GM21717 (cell line): Measurements from ENCODE around the gene PLD5.
"Not testable (repeated sequence)": the region's sequence is repeated elsewhere in the genome, so short reads cannot be mapped to it uniquely, and the experiment has no call there.

Experiments
- ATAC-seq: cut with Tn5 transposase; IDR thresholded peaks from one replicate; pipeline ENCODE4 v1.9.1; 2021; ENCODE audit warnings: mild to moderate bottlenecking, moderate library complexity; ENCODE audit not compliant: unreplicated experiment

PLD5 gene

GRCh38 chr1:242081446-242081845 lies 443.1 kb downstream of the PLD5 start:
- ATAC-seq, result no peak

- ATAC-seq, result no peak
Observed at GRCh38 chr1:242065813-242066212, 458.7 kb downstream of the PLD5 start.

- ATAC-seq, result no peak
Observed at GRCh38 chr1:242062271-242062670, 462.2 kb downstream of the PLD5 start.

- no peak for ATAC-seq
Observed at GRCh38 chr1:242059976-242060375, 464.5 kb downstream of the PLD5 start.

- not testable (repeated sequence) for ATAC-seq
Observed at GRCh38 chr1:242058582-242058981, 465.9 kb downstream of the PLD5 start.

- ATAC-seq, result not testable (repeated sequence)
Observed at GRCh38 chr1:242058181-242058580, 466.3 kb downstream of the PLD5 start.

GRCh38 chr1:242057745-242058115 lies 466.8 kb downstream of the PLD5 start:
- ATAC-seq, result no peak

- no peak for ATAC-seq
Observed at GRCh38 chr1:242056988-242057744, 467.3 kb downstream of the PLD5 start.

GRCh38 chr1:242055749-242056320 lies 468.7 kb downstream of the PLD5 start:
- no peak for ATAC-seq

GRCh38 chr1:242043165-242043564 lies 481.3 kb downstream of the PLD5 start:
- no peak for ATAC-seq

- ATAC-seq, result no peak
Observed at GRCh38 chr1:242034392-242034791, 490.1 kb downstream of the PLD5 start.

- no peak for ATAC-seq
Observed at GRCh38 chr1:242033447-242033846, 491.1 kb downstream of the PLD5 start.
